HepG2 (cell line): ENCODE measurements around the gene APOL4.

Source experiments
- EP300 ChIP-seq, 3 experiments: sonication (generic) in 1 of 3; formaldehyde crosslinking in 1 of 3; IDR thresholded peaks; 2 replicates each; pipeline versions ENCODE4 v1.5.1 to v1.6.1; 2011 to 2020; ENCODE audit warnings: low read depth in 2 of 3, low read length in 2 of 3, borderline replicate concordance in 1 of 3, improper control_type of control experiment in 1 of 3, mild to moderate bottlenecking in 1 of 3, missing genetic modification reagents in 1 of 3, moderate library complexity in 1 of 3
- HMG20A ChIP-seq: IDR thresholded peaks from 2 replicates; pipeline ENCODE4 v1.6.1; 2016; ENCODE audit warnings: borderline replicate concordance
- MAF1 ChIP-seq: sonication (generic); formaldehyde crosslinking; IDR thresholded peaks from 2 replicates; pipeline ENCODE4 v1.5.0; 2020; ENCODE audit warnings: missing genetic modification reagents, borderline replicate concordance
- MAZ ChIP-seq, 2 experiments: sonication (generic) in 1 of 2; formaldehyde crosslinking in 1 of 2; IDR thresholded peaks; 2 replicates each; pipeline versions ENCODE4 v1.5.0 to v1.6.1; 2012 to 2020; ENCODE audit warnings: low read depth in 2 of 2, mild to moderate bottlenecking in 2 of 2, borderline replicate concordance in 1 of 2, improper control_type of control experiment in 1 of 2, low read length in 1 of 2, missing genetic modification reagents in 1 of 2, moderate library complexity in 1 of 2
- MZF1 ChIP-seq: sonication (generic); formaldehyde crosslinking; IDR thresholded peaks from 2 replicates; pipeline ENCODE4 v1.8.1; 2023; ENCODE audit warnings: mild to moderate bottlenecking, missing genetic modification reagents, borderline replicate concordance
- RAD21 ChIP-seq: fragments of 450-650 bp; formaldehyde crosslinking; IDR thresholded peaks from 2 replicates; pipeline ENCODE4 v1.5.0; 2020; ENCODE audit warnings: mild to moderate bottlenecking
- SIN3B ChIP-seq: fragments of 150-350 bp; IDR thresholded peaks from 2 replicates; pipeline ENCODE4 v1.6.1; 2014; ENCODE audit warnings: low read length
- TF ChIP-seq, protein P1 (sequence below): sonication (generic); formaldehyde crosslinking; IDR thresholded peaks from 2 replicates; pipeline ENCODE4 v1.4.0; 2020; ENCODE audit warnings: mild to moderate bottlenecking, missing genetic modification reagents
- TF ChIP-seq, protein P2 (sequence below): sonication (generic); formaldehyde crosslinking; IDR thresholded peaks from 2 replicates; pipeline ENCODE4 v1.4.0; 2020; ENCODE audit warnings: missing genetic modification reagents
- TF ChIP-seq, protein P3 (sequence below): IDR thresholded peaks from 2 replicates; pipeline ENCODE4 v1.6.1; 2016; ENCODE audit warnings: missing compliant biosample characterization, missing genetic modification reagents, borderline replicate concordance

DNA sequence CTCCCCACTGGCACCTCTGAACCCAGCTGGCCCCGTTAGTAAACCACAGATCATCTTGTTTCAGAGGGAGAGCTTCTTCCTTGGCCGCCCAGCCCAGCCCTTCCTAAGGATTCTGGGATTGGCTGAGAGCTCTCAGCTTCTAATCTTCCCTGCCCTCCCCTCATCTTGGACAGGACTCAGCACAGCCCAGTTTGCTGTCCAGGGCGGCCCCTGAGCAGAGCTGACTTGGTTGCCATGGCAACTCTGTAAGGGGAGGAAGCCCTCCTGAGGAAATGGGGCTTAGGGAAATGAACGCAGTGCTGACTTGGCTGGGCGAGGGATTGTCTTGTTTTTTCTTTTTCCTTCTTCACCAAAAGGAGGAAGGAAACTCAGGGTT, 4.6 kb downstream of the APOL4 start:
- TF ChIP-seq SIN3B, result no peak
- TF ChIP-seq, protein P1, sequence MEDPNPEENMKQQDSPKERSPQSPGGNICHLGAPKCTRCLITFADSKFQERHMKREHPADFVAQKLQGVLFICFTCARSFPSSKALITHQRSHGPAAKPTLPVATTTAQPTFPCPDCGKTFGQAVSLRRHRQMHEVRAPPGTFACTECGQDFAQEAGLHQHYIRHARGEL (CRISPR knock-in tag), result no peak
- TF ChIP-seq RAD21 (CRISPR knock-in tag), result no peak
- no peak for TF ChIP-seq EP300 (IDR thresholded peaks at IDR 0.05; ENCODE audit: low read depth in 2 of 2, low read length in 2 of 2)
- TF ChIP-seq EP300 (CRISPR knock-in tag; IDR thresholded peaks at IDR 0.05; ENCODE audit: borderline replicate concordance), result no peak
- no peak for TF ChIP-seq MAZ (IDR thresholded peaks at IDR 0.05; ENCODE audit: borderline replicate concordance, low read depth, low read length)
- TF ChIP-seq MAZ (CRISPR knock-in tag; IDR thresholded peaks at IDR 0.05; ENCODE audit: low read depth), result no peak
- no peak for TF ChIP-seq MAF1 (CRISPR knock-in tag)
- TF ChIP-seq, protein P2, sequence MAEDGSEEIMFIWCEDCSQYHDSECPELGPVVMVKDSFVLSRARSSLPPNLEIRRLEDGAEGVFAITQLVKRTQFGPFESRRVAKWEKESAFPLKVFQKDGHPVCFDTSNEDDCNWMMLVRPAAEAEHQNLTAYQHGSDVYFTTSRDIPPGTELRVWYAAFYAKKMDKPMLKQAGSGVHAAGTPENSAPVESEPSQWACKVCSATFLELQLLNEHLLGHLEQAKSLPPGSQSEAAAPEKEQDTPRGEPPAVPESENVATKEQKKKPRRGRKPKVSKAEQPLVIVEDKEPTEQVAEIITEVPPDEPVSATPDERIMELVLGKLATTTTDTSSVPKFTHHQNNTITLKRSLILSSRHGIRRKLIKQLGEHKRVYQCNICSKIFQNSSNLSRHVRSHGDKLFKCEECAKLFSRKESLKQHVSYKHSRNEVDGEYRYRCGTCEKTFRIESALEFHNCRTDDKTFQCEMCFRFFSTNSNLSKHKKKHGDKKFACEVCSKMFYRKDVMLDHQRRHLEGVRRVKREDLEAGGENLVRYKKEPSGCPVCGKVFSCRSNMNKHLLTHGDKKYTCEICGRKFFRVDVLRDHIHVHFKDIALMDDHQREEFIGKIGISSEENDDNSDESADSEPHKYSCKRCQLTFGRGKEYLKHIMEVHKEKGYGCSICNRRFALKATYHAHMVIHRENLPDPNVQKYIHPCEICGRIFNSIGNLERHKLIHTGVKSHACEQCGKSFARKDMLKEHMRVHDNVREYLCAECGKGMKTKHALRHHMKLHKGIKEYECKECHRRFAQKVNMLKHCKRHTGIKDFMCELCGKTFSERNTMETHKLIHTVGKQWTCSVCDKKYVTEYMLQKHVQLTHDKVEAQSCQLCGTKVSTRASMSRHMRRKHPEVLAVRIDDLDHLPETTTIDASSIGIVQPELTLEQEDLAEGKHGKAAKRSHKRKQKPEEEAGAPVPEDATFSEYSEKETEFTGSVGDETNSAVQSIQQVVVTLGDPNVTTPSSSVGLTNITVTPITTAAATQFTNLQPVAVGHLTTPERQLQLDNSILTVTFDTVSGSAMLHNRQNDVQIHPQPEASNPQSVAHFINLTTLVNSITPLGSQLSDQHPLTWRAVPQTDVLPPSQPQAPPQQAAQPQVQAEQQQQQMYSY (CRISPR knock-in tag), result no peak
- TF ChIP-seq, protein P3, sequence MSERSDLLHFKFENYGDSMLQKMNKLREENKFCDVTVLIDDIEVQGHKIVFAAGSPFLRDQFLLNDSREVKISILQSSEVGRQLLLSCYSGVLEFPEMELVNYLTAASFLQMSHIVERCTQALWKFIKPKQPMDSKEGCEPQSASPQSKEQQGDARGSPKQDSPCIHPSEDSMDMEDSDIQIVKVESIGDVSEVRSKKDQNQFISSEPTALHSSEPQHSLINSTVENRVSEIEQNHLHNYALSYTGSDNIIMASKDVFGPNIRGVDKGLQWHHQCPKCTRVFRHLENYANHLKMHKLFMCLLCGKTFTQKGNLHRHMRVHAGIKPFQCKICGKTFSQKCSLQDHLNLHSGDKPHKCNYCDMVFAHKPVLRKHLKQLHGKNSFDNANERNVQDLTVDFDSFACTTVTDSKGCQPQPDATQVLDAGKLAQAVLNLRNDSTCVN (CRISPR knock-in tag), result no peak
- no peak for TF ChIP-seq MZF1 (CRISPR knock-in tag)
- TF ChIP-seq HMG20A (CRISPR knock-in tag), result no peak
